NCI-H1436 (cell line): ENCODE results near the gene RGSL1.

Experiments used
- DNase-seq: peaks from one replicate; lab custom pipeline; 2025; lab: John Stamatoyannopoulos, UW

RGSL1 gene

DNA sequence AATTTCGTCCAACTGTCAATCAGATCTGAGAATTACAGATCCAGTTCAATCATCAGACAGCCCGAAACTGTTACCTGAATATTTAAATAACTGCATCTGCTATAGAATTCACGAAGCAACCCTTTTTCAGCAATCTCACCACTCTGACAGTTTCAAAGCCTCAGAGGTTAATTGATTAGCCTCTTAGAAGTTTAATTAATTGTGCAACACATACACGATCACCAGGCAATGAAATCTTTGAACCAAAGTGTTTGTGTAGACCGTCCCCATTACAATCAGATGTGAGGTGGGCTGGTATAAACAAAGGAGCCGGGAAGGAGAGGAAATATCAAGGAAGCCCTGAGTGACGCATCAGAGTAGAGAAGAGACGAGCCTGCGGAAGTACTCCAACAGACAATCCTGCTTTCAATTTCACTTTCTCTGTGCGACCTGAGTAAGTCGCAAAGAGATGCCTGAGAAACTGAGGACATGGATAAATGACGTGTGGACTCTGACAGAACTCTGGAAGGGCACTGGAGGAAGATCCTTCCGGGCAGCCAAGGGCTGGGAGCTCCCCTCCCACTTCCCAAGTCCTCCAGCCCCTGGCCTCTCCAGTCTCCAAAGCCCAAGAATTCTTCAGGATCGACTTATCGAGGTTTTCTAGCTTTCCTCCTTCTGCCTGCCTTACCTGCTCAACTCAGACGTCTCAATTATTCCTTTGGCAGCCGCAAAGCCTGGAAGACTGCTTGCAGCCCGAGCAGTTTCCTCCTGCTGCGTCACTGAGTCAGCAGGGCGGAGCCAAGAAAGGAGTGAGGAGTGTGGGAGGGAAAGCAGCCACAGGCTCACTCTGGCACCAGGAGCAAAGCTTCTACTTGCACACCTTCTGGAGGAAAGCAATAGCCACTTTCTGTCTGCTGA is 138.8 kb downstream of the RGSL1 start, which contains the start of gene RNASEL:
Gene RNASEL (minus strand): TSS at position 757 of the 897 bp plus-strand sequence. CDS start 2,450 bp downstream, outside the sequence.
- peak; percentile 60 for DNase-seq

DNA sequence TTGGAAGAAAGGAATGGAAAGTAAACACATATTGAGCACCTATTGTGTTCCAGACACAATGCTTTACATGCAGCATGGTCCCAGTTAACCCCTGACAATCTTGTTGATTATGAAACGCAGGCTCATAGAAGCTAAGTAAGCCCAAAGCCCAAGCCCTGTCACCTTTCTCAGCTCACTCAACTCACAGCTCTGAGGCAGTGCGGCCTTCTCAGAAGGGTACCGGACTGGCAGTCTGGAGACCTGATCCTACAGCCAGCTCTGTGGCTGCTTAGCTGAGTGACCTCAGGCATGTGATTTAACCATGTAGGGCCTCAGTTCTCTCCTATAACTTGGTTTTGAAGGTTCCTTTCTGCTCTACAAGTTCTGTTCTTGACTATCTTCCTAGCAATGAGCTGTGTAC is 139.6 kb downstream of the RGSL1 start:
- DNase-seq: no peak

DNA sequence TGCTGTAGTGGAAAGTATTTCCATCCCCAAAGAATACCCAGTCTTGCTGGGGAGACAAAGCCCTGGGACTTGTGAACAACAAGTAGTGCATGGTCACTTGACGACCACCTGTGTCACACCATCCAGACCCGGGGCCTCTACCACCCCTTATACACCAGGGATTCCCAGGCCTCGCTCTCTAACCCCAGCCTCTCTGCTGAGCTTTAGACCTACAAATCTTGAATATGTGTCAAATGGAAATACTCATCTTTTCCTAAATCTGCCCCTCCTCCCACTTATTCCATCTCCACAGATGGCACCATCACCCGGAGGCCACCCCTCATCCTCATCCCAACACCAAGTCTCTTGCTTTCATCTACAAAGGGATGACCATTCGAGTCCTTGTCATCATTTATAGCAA is 140.0 kb downstream of the RGSL1 start:
- no peak for DNase-seq

DNA sequence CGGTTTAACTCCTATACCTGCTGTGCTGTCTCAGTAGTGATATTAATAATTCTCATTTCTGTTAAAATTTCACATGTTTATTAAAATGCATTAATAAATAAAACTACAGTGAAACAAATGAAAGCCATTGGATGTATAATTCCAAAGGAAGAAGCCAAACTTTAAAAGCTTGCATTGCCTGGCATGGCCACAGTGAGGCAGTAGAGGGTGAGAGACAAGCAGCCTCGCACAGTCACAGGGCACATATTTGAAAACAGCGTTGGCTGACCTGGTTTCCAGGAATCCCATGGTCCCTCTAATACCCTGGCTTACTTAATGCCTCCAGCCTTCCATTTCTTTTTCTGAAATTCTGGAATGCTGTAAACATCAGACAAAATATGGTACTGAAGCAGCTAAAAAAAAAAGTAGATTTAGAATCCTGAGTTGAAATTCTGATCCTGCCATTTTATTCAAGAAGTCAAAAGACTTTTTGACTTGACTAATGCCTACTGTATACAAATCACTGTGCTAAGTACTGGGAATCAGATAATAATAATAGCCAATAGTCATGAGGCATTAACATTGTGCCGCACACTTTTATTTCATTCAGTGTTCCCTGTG is 145.8 kb downstream of the RGSL1 start:
- DNase-seq: peak; percentile 40

DNA sequence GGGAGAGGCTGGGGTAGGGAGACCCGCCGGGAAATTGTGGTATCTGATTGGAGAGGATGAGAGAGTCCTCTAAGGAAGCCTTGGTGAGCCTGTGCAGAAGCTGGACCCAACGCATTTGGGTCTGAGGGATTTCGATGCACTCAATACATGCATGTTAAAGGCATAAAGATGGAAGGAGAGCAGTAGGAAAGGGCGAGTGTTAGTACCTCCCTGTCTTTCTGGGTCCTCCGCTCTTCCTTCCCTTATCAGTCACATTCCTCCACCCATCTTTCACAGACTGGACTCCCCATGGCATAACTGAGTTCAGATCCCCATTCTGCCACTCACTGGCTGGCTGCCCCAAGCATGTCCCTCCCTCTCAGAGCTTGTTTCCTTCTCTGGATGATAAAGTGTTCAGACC is 147.0 kb downstream of the RGSL1 start:
- no peak for DNase-seq

DNA sequence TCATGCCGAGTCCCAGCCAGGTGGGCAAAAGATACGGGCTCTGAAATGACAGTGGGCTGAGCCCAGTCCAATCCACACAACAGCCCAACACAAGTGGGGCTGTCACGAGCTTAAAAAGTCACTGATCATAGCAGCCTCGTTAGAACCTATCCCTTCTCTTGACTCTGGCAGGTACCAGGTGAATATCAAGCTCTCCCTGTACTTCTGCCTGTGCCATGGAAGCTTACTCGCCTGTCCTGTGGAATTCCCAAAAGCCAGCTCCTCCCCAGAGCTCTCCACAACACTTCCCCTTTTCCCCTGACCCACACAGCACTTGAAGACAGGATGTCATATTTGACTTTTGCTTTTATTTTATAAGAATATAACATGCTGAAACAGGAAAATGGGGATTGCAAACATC is 148.3 kb downstream of the RGSL1 start:
- DNase-seq: no peak

DNA sequence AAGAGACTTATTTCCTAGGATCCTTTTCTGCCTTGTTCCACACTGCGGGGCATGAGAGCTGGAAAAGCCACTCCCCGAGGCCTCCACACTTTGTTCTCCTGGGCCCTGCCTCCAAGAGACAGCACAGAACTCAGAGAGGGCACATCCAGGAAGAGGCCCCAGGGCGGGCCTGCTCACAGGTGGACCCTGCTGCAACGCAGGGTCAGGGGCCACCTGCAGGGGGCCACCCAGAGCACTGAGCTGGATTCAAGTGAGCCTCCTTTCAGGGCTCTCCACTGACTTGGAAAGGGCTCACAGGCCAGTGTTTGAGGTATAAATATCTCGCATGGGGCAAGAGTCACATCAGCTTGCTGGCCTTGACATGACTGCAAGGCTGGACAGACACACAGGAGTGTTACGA is 149.4 kb downstream of the RGSL1 start:
- DNase-seq: no peak

DNA sequence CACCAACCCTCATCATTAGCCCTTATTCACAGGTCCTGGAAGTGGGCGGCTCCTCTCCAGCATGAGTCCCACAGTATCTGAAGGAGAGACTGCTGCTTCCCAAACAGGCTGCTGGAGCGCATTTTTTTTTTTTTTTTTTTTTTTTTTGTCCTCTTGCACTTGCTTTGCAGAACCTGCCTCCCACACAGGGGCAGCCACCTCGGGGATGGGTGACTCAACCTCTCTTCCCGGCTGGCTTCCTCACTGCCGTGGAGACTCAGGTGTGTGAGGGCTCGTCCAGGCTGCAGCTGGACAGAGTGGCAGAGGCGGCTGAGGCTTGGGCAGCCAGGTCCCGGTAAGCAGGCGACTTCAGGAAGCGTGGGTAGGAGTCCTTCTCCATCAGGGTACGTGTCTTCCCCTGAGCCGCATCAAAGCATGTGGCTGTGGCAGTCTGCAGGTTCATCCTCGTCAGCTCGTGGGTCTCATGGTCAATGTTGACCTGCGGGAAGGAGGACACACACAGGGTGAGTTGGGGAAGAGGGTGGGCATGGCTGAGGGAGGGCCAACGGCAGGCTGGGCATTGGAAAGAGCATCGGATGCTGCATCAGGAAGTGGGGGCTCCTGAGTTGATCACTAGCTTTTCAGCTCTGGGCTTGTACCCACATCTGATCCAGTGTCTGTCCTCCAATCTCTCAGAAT is 150.2 kb downstream of the RGSL1 start:
- DNase-seq: no peak

DNA sequence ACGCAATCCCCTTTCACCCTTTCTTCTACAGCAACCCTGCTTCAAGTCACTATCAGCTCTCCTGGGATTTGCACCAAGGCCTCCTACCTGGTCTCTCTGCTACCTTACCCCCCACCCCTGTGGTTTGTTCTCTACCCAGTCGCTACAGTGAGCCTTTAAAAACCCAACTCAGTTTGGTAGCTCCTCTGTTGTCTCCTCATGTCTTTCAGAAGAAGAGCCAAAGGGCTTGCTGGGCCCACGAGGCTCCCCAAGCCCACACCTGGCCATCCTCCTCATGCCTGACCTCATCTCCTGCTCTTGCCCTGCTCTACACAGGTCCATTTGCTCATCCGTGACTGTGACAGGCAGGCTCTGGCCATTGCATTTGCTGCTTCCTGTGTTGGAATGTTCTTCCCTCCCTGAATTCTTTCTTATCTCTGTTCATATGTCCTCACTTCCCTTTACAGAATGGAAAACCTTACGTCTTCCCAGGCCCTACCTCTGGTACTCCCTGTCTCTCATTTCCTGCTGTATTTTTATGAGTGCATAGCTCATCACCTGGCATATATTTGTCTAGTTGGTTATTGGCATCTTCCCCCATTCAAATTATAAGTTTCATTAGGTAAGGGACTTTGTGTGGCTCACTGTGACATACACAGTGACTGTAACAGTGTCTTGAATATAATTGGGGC is 150.9 kb downstream of the RGSL1 start:
- no peak for DNase-seq

DNA sequence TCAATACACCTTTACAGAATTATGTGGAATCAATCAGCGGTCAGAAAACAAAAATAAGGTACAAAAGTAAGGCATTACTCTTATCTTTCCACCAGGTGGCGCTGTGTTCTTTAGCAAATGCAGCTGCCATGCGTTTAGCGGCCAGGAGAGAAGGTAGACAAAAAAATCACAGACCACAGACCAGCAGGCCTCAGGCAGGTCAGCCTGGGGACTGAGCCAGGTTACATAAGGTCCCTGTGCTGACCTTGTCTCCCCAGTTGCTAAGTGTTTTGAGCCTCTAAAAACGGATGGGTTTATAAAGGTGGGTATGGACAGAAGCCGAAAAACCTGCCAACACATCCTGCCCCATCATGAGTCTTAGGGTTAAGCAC is 151.5 kb downstream of the RGSL1 start:
- DNase-seq: peak; percentile 77

DNA sequence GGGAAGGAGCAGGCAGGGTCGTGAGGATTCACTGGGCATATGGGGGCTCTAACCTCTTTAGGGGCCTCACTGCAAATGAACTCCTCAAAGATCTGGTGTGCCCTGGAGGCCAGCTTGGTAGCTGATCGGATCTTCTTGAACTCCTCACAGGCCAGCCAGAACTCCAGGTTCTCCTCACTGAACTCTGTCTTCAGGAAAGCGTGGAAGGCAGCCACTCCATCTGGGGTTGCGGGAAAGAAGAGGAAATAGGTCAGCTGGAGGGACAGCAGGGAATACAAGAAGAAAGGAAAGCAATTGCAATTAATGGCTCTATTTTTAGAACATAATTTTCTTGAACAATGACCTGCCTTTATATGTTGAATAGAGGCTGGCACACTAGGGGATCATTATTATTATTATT is 152.0 kb downstream of the RGSL1 start:
- no peak for DNase-seq

DNA sequence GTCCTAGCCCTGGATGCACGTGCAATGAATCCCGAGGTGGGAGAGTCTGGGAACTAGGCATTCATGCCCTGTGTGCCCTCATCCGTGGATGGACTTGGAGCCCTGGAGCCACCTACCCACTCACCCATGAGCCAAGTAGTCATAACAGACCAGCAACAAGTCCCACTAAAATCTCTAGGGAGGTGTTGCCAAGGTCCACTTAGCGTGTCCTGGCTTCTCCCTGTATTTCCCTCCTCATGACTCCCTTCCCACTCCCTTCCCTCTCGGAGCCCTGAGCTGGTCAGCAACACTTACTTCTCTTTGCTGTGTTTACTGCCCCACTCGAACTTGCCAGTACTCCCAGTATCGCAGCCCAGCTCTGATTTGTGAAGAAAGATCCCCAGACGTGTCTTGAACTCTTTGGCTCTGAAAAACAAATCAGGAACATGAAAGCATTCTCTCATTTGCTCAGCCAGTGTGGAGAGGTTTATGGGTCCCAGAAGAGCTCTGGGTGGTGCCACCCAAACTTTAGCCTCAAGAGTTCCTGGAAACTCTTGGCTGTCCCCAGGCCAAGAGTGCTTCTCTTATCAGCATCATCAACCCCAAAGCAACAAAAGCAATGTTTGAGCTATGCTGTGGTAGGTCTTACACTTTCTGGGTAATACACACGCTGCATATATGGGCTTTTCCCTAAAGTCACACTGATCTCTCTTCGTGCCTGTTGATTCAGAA is 153.1 kb downstream of the RGSL1 start:
- no peak for DNase-seq

DNA sequence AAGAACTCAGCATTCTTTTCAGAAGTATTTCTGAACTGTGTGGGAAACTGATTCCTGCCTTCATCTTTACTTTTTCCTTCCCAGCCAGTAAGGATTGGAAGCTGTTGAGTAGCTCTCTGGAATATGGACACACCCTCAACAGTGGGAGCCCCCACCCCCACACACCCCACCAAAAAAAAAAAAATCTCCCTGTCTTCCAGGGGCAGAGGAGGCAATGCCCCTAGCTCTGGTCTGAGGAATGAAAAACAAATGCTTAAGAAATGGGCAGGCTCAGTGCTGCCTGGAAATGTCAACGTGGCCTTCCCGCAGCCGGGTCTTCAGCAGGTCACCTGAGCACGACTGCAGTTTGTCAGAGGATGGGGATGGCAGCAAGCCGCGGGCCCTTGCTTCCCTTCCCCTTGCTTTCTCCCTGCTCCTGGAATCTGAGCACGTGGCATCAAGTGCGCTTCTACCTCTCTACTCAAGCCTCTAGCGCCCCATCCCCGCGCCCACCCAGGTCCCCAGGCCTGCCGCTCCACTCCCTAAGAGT is 153.8 kb downstream of the RGSL1 start:
- DNase-seq: no peak

DNA sequence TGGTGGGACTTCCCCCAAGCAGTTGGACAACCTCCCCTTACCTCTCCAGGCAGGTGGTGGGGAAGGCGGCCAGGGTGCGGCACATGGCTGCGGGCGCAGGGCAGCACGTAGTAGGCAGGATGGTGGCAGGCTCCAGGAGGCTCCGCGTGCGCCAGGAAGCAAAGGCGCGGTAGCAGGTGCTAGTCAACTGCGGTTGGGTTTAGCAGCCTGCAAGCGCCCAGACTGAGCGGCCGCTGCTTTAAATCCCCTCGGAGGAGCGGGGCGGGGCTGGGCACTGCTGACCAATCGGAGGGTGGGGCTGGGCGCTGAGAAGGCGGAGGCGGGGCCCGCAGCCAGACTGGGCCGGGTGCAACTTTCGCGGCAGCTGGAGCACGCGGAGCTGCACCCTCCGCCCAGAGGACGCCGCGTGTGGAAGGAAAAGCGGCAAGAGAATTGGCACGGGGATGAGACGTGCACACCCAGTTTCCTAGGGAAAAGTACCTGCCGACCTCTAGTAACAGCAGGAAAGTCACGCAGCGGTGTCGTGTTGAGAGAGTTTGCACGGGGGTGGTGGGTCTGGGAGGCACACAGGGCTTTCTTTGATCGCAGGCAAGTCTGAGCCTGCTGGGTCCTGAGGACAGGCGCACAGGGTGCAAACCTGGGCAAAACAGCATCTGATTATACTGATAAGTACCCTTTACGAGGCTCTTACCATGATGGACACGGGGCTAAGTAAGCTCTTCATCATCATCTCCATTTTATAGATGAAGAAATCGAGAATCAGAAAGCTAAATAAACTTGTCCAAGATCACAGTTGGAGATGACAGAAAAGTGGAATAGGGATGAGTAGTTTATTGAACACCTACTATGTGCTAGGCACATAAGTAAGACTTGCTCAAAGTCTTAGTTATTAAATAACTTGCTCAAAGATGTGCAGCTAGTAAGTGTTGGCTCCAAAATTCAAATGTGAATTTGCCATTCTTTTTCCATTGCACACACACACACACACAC is 154.5 kb downstream of the RGSL1 start, which contains the start of gene RGS16:
Gene RGS16 (minus strand): TSS at position 215 of the 990 bp plus-strand sequence. CDS start 130 bp downstream, at position 85.
- peak; percentile 88 for DNase-seq

DNA sequence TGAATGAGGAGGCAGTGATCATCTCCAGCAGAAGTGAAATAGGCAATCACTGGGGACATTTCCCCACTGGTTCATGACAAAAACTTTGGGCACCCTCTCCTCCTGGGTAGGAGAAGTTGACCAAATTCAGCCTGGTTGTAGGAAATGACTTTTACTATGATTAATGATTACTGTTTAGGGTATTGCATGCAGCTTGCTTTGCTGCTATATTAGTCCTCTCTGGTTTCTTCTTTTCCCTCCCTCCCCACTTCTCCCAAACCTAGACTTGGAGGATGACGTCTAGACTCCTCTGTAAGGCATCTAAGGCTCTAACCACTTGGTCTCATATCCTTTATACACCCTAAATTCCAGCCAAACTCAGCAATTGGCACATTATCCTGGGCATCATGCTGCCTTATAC is 157.6 kb downstream of the RGSL1 start:
- DNase-seq: no peak

DNA sequence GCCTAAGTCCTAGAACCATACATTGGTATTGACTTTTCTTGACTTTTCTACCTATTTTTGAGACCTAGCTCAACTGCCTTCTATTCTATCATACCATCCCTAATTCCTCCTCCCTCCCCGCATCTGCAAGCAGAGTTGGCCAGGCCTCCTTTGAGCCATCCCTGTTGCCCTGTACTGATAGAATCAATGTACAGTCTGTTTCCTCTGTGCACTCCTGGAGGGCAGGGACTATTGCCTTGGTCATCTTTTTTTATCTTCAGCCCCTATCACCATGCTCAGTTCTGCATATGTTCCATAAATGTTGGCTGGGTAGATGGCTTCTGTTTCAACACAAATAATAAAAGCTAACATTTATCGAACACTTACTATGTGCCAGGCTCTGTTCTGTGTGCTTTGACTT is 158.3 kb downstream of the RGSL1 start:
- no peak for DNase-seq

DNA sequence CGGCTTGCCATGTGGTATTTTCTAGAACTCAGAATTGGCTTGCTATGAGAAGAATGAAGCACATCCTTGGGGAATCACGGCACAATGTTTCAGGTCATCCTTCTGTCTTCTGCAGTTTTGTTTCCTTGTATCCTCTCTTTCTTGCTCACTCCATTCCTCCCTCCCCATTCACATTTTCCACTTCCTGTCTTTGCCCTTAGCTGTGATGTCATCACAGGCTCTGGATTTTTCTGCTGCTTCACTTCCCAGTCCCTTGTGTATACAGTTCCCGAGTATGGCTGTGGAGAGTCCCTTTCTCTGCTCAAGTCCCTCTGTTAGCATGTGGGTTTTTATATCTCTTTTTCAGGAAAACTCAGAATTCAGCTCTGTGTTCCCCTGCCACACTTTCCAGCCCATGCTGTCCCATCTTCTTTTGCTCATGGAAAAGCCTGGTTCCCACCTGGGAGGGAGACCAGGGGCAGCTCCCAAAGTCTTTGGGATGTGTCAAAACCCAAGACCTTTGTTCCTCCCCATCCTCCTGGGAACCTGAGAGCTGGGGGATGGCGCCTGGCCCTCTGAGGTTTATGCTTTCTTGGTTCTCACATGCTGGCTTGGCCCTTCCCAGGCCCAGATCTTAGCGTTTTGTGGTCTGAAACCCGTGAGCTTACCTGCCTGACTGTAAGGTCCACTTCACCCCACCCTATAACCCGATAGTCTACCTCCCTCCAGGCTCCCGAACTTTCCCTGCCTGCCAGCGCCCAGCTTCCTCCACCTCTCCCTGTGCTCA is 159.1 kb downstream of the RGSL1 start:
- no peak for DNase-seq
